Uterus (tissue), 4 donors: ENCODE results near the gene CDKL1. TPM values are rescaled to one million over a fixed set of nuclear protein-coding genes. Genes with fewer than 3 reads are reported as not detected.

Source experiments
- DNase-seq, 2 donors: peaks; one replicate each; pipeline ENCODE4 v3.0.0-alpha.2; 2019 to 2020
- H3K27ac ChIP-seq, 2 donors: fragments of 200-600 bp; sonication (generic); 1 replicate in 1 of 2; 2 replicates in 1 of 2; pipeline ENCODE4 v1.5.1; 2016 to 2018
- H3K27me3 ChIP-seq, 2 donors: fragments of 200-600 bp; sonication (generic); one replicate each; pipeline ENCODE4 v1.5.1; 2018 to 2019; ENCODE audit warnings: control low read depth in 1 of 2
- H3K36me3 ChIP-seq, 2 donors: fragments of 200-600 bp; sonication (generic); one replicate each; pipeline ENCODE4 v1.5.1; 2019; ENCODE audit warnings: control low read depth in 1 of 2
- H3K4me1 ChIP-seq, 2 donors: fragments of 200-600 bp; sonication (generic); one replicate each; pipeline ENCODE4 v1.5.1; 2018 to 2019; ENCODE audit warnings: control low read depth in 1 of 2
- H3K4me3 ChIP-seq, 2 donors: fragments of 200-600 bp; sonication (generic); 1 replicate in 1 of 2; 2 replicates in 1 of 2; pipeline ENCODE4 v1.5.1; 2018 to 2019; ENCODE audit warnings: mild to moderate bottlenecking in 1 of 2
- H3K9me3 ChIP-seq, 2 donors: fragments of 200-600 bp; sonication (generic); one replicate each; pipeline ENCODE4 v1.5.1; 2019; ENCODE audit warnings: control low read depth in 1 of 2
- POLR2A ChIP-seq, 2 donors: fragments of 450-650 bp; IDR thresholded peaks; one replicate each; pipeline ENCODE4 v1.6.1; 2016; ENCODE audit warnings: antibody characterized with exemption in 2 of 2, mild to moderate bottlenecking in 1 of 2, moderate library complexity in 1 of 2
- intact Hi-C: fragments of 100-400 bp; cut with DNase I; formaldehyde crosslinking; loops from one replicate; pipeline ENCODE4 v1.15.1; 2023; ENCODE audit warnings: low total_unique reads
- total RNA-seq, 4 donors: library from RNA; depleted of rRNA in 3 of 4; stranded (reverse); fragments of >200 nt in 3 of 4; gene quantifications; one replicate each; pipeline versions ENCODE4 v1.1.0 to v1.2.4, GENCODE V29; 2014 to 2023
- TF ChIP-seq, protein P1 (sequence below), 4 experiments: fragments of 200-600 bp in 2 of 4; fragments of 450-650 bp in 2 of 4; sonication (generic) in 2 of 4; IDR thresholded peaks; one replicate each; pipeline ENCODE4 v1.5.1; 2016 to 2019; ENCODE audit warnings: antibody characterized with exemption in 4 of 4, mild to moderate bottlenecking in 2 of 4, moderate library complexity in 1 of 4
- donor health status: DM: yes; HTN: yes; CAD: no.

Gene CDKL1
- total RNA-seq, 4 donors from 2014 or later = 6.8 to 38.1 (median 20.1) TPM

DNA sequence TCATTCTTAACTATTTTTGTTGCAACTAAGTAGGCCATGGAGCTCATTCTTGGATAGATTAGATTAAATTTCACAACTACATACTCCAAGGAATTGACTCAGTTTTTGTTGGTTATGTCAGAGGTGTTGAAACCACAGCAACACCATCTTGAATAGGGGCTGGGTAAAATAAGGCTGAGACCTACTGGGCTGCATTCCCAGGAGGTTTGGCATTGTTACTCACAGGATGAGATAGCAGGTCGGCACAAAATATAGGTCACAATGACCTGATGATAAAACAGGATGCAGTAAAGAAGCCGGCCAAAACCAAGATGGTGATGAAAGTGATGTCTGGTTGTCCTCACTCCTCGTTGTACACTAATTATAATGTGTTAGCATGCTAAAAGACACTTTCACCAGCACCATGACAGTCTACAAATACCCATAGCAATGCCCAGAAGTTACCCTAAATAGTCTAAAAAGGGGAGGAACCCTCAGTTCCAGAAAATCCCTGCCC is 63.6 kb downstream of the CDKL1 start:
- Histone ChIP-seq H3K9me3 (no peaks in the 10 kb centered on the region), H3K27ac (peak overlapping the region; percentile 35 to 64), H3K36me3 (no peaks in the 10 kb centered on the region), H3K4me1 (peaks cover 0 to 9% of the 10 kb centered on the region in 2 donors), H3K4me3 (no peak overlapping the region), H3K27me3 (no peaks in the 10 kb centered on the region)
- peak; percentile 81 to 92 for DNase-seq
- intact Hi-C loops = no loop called here
- TF ChIP-seq, protein P1, sequence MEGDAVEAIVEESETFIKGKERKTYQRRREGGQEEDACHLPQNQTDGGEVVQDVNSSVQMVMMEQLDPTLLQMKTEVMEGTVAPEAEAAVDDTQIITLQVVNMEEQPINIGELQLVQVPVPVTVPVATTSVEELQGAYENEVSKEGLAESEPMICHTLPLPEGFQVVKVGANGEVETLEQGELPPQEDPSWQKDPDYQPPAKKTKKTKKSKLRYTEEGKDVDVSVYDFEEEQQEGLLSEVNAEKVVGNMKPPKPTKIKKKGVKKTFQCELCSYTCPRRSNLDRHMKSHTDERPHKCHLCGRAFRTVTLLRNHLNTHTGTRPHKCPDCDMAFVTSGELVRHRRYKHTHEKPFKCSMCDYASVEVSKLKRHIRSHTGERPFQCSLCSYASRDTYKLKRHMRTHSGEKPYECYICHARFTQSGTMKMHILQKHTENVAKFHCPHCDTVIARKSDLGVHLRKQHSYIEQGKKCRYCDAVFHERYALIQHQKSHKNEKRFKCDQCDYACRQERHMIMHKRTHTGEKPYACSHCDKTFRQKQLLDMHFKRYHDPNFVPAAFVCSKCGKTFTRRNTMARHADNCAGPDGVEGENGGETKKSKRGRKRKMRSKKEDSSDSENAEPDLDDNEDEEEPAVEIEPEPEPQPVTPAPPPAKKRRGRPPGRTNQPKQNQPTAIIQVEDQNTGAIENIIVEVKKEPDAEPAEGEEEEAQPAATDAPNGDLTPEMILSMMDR (IDR thresholded peaks at IDR 0.05) = no peak
- no peak for TF ChIP-seq POLR2A (IDR thresholded peaks at IDR 0.05)

DNA sequence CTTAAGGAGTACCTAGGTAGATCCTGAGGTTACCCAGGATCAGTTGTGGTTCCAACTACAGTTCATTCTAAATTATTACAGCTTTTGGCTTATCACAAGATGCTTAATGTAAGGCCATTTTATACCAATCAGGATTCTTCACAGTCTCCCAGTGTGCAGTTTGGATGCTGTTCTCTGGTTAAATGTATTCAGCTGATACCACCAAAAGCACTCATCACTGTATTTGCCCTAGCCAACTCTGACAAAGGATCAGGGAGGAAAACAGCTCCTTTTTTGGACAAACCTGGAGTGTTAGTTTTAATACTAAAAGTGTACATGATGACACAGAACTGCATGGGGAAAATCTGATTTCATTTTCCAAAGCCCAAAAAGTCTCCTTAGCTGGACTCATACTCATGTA is 65.1 kb downstream of the CDKL1 start:
- no peak for TF ChIP-seq POLR2A (IDR thresholded peaks at IDR 0.05)
- TF ChIP-seq, protein P1 (IDR thresholded peaks at IDR 0.05) = no peak
- intact Hi-C loops = no loop called here
- H3K27ac ChIP-seq = peak overlapping the region; percentile 35 to 64

DNA sequence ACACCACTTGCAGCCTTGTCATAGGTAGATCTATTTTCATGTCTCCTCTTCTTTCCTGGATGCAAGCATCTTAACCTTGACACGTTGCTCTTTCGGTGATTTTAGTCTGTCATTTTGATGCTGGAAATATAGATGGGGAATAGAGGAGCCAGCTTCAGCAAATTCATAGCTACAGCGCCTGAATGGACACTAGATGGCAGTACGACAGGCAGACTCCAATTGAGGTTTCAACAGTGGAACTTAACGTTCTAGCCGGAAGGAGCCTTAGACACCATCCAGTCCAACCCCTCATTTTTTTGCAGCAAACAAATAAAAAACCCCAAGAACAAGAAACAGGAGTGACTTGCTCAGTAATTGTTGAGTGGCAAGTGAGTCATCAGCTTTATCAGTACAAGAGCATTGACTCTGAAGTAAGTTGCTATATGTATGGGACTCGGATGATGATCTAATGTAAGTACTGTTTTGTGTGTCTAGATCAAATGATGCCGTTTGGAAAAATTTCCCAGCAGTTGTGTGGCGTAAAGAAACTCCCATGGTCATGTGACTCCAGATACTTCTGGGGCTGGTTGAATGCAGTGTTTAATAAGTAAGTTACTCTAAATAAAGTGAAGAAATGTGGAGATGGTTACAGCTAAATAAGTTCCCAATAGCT is 75.5 kb downstream of the CDKL1 start:
- intact Hi-C loops = no loop called here
- Histone ChIP-seq H3K36me3 (no peaks in the 10 kb centered on the region), H3K27me3 (no peaks in the 10 kb centered on the region), H3K9me3 (no peaks in the 10 kb centered on the region), H3K27ac (peak overlapping the region; percentile 62 to 87), H3K4me1 (no peaks in the 10 kb centered on the region), H3K4me3 (peak overlapping the region in 1 of 2 donors; percentile 2)
- DNase-seq = peak; percentile 56 to 78
- TF ChIP-seq POLR2A (IDR thresholded peaks at IDR 0.05) = no peak
- TF ChIP-seq, protein P1 (IDR thresholded peaks at IDR 0.05) = peak; percentile 84 to 93 (median 88)

More for the DNA sequence above, 65.1 kb downstream of the CDKL1 start:
- Histone ChIP-seq H3K27me3 (no peaks in the 10 kb centered on the region), H3K4me3 (no peak overlapping the region), H3K36me3 (no peaks in the 10 kb centered on the region), H3K4me1 (peaks cover 0 to 9% of the 10 kb centered on the region in 2 donors), H3K9me3 (no peaks in the 10 kb centered on the region)
- no peak for DNase-seq

DNA sequence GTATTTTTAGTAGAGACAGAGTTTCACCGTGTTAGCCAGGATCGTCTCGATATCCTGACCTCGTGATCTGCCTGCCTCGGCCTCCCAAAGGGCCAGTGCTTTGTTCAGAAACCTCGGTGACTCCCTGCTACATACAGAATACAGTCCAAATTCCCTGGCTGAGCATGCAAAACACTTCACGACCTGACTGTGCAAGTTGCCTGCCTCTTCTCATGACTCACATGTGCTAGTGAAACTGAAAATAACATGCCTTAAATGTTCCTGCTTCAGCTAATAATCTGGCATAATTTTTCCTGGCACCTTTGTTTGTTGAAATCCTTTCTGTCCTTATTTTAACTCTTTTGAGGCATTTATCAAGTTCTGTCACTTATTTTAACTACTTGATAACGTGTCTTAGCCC is 76.4 kb downstream of the CDKL1 start:
- H3K36me3 ChIP-seq = no peaks in the 10 kb centered on the region
- H3K27ac ChIP-seq = peak overlapping the region; percentile 62 to 87

DNA sequence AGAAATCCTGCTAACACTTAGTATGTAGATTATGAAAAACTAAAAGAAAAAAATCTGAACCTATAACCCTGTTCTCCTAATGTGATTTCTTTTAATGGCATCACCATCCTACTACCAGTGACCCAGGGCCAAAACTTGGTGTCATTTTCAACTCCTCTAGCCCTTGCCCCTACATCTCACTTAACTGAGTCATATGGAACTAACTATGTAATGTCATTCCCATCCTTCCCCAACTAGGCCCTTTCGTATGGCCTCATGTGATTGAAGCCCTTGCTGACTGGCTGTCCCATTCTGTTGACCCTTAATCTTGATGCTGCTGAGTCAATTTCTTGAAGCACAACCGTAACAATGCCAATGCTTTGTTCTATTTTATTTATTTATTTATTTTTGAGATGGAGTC is 77.0 kb downstream of the CDKL1 start:
- H3K9me3 ChIP-seq = no peaks in the 10 kb centered on the region
- no peak overlapping the region for H3K4me3 ChIP-seq
- DNase-seq = no peak
- no peaks in the 10 kb centered on the region for H3K4me1 ChIP-seq
- peak overlapping the region; percentile 62 to 87 for H3K27ac ChIP-seq
- intact Hi-C loops = loop anchor here (2.0 kb wide), 1 partner anchor 213 kb away; the partner anchor contains the start of gene MAP4K5
- H3K27me3 ChIP-seq = no peaks in the 10 kb centered on the region
- TF ChIP-seq POLR2A (IDR thresholded peaks at IDR 0.05) = no peak
- TF ChIP-seq, protein P1 (IDR thresholded peaks at IDR 0.05) = no peak
- no peaks in the 10 kb centered on the region for H3K36me3 ChIP-seq

More for the DNA sequence above, 76.4 kb downstream of the CDKL1 start:
- Histone ChIP-seq H3K9me3 (no peaks in the 10 kb centered on the region), H3K4me3 (no peak overlapping the region), H3K4me1 (no peaks in the 10 kb centered on the region), H3K27me3 (no peaks in the 10 kb centered on the region)
- intact Hi-C loops = no loop called here
- no peak for DNase-seq
- TF ChIP-seq, protein P1 (IDR thresholded peaks at IDR 0.05) = no peak
- no peak for TF ChIP-seq POLR2A (IDR thresholded peaks at IDR 0.05)
